Measurements from ENCODE around the gene POGLUT2.
"Not testable (repeated sequence)": the region's sequence is repeated elsewhere in the genome, so short reads cannot be mapped to it uniquely, and the experiment has no call there.

Gene POGLUT2

GRCh38 chr13:102792396-102792795 is 6.4 kb downstream of the POGLUT2 start:
- no peak for ATAC-seq (replicated peaks)
- Mint-ChIP-seq H3K36me3 (ENCODE audit: insufficient read depth) (peaks cover 6% of the 10 kb centered on the region), H3K4me1 (ENCODE audit: low read depth in 2 of 2) (no peaks in the 10 kb centered on the region), H3K27me3 (no peaks in the 10 kb centered on the region), H3K4me3 (no peak overlapping the region), H3K27ac (peak overlapping the region in 1 of 2 donors; percentile 75), H3K9me3 (no peaks in the 10 kb centered on the region)
- no peak for DNase-seq

- Mint-ChIP-seq H3K27ac (no peak overlapping the region), H3K36me3 (ENCODE audit: insufficient read depth) (peaks cover 2% of the 10 kb centered on the region), H3K4me3 (no peak overlapping the region), H3K27me3 (no peaks in the 10 kb centered on the region), H3K4me1 (ENCODE audit: low read depth in 2 of 2) (no peaks in the 10 kb centered on the region), H3K9me3 (no peaks in the 10 kb centered on the region)
- DNase-seq: no peak
- no peak for ATAC-seq (replicated peaks)
These were observed 10.1 kb downstream of the POGLUT2 start for GRCh38 chr13:102788683-102789082.

- no peak overlapping the region for H3K4me3 Mint-ChIP-seq
- H3K27me3 Mint-ChIP-seq: no peaks in the 10 kb centered on the region
- DNase-seq (no peak), ATAC-seq (replicated peaks) (no peak)
- H3K36me3 Mint-ChIP-seq (ENCODE audit: insufficient read depth): peaks cover 2% of the 10 kb centered on the region
- H3K4me1 Mint-ChIP-seq (ENCODE audit: low read depth in 2 of 2): peaks cover 5 to 11% of the 10 kb centered on the region in 2 donors
- H3K27ac Mint-ChIP-seq: no peak overlapping the region
- no peaks in the 10 kb centered on the region for H3K9me3 Mint-ChIP-seq
These were observed 14.3 kb downstream of the POGLUT2 start for GRCh38 chr13:102784483-102784882.

GRCh38 chr13:102781591-102781990 is 17.2 kb downstream of the POGLUT2 start:
- no peaks in the 10 kb centered on the region for H3K9me3 Mint-ChIP-seq
- no peaks in the 10 kb centered on the region for H3K27me3 Mint-ChIP-seq
- peaks cover 4% of the 10 kb centered on the region for H3K36me3 Mint-ChIP-seq (ENCODE audit: insufficient read depth)
- DNase-seq (no peak), ATAC-seq (replicated peaks) (no peak)
- H3K4me1 Mint-ChIP-seq (ENCODE audit: low read depth in 2 of 2): peaks cover 13 to 20% of the 10 kb centered on the region in 2 donors
- peak overlapping the region in 1 of 2 donors; percentile 66 for H3K27ac Mint-ChIP-seq
- no peak overlapping the region for H3K4me3 Mint-ChIP-seq

- not testable (repeated sequence) for DNase-seq; H3K9me3 Mint-ChIP-seq; H3K27ac Mint-ChIP-seq; ATAC-seq (replicated peaks); H3K27me3 Mint-ChIP-seq; H3K36me3 Mint-ChIP-seq (ENCODE audit: insufficient read depth); H3K4me3 Mint-ChIP-seq
- peaks cover 13 to 20% of the 10 kb centered on the region in 2 donors for H3K4me1 Mint-ChIP-seq (ENCODE audit: low read depth in 2 of 2)
These were observed 18.1 kb downstream of the POGLUT2 start for GRCh38 chr13:102780656-102781055.

GRCh38 chr13:102779436-102780159 is 19.2 kb downstream of the POGLUT2 start:
- Mint-ChIP-seq H3K4me1 (ENCODE audit: low read depth in 2 of 2) (peaks cover 14 to 20% of the 10 kb centered on the region in 2 donors), H3K27me3 (no peaks in the 10 kb centered on the region), H3K4me3 (peak overlapping the region; percentile 10 to 18), H3K9me3 (no peaks in the 10 kb centered on the region), H3K36me3 (ENCODE audit: insufficient read depth) (peaks cover 4% of the 10 kb centered on the region), H3K27ac (peak overlapping the region; percentile 24 to 85)
- ATAC-seq (replicated peaks) (peak; percentile 87), DNase-seq (peak in 1 of 3 experiments; percentile 15)

- H3K4me3 Mint-ChIP-seq: no peak overlapping the region
- no peaks in the 10 kb centered on the region for H3K9me3 Mint-ChIP-seq
- DNase-seq (no peak), ATAC-seq (replicated peaks) (no peak)
- H3K4me1 Mint-ChIP-seq (ENCODE audit: low read depth in 2 of 2): peaks cover 20 to 28% of the 10 kb centered on the region in 2 donors
- peak overlapping the region in 1 of 2 donors; percentile 85 for H3K27ac Mint-ChIP-seq
- H3K27me3 Mint-ChIP-seq: no peaks in the 10 kb centered on the region
- peaks cover 22% of the 10 kb centered on the region for H3K36me3 Mint-ChIP-seq (ENCODE audit: insufficient read depth)
These were observed 21.0 kb downstream of the POGLUT2 start for GRCh38 chr13:102777736-102778135.

GRCh38 chr13:102776271-102776670 is 22.5 kb downstream of the POGLUT2 start:
- Mint-ChIP-seq H3K4me3 (no peak overlapping the region), H3K9me3 (no peaks in the 10 kb centered on the region), H3K36me3 (ENCODE audit: insufficient read depth) (peaks cover 31% of the 10 kb centered on the region), H3K27ac (no peak overlapping the region), H3K4me1 (ENCODE audit: low read depth in 2 of 2) (peaks cover 30 to 31% of the 10 kb centered on the region in 2 donors), H3K27me3 (no peaks in the 10 kb centered on the region)
- ATAC-seq (replicated peaks): no peak
- DNase-seq: no peak

- no peak for DNase-seq
- H3K4me3 Mint-ChIP-seq: peak overlapping the region; percentile 83 to 92
- no peak for ATAC-seq (replicated peaks)
- no peaks in the 10 kb centered on the region for H3K9me3 Mint-ChIP-seq
- peak overlapping the region; percentile 89 to 91 for H3K27ac Mint-ChIP-seq
- H3K36me3 Mint-ChIP-seq (ENCODE audit: insufficient read depth): peaks cover 31% of the 10 kb centered on the region
- no peaks in the 10 kb centered on the region for H3K27me3 Mint-ChIP-seq
- H3K4me1 Mint-ChIP-seq (ENCODE audit: low read depth in 2 of 2): peaks cover 29 to 30% of the 10 kb centered on the region in 2 donors
These were observed 23.9 kb downstream of the POGLUT2 start for GRCh38 chr13:102774591-102775520.

GRCh38 chr13:102774214-102774568 is 24.6 kb downstream of the POGLUT2 start:
- ATAC-seq (replicated peaks) (no peak), DNase-seq (no peak)
- Mint-ChIP-seq H3K4me3 (peak overlapping the region; percentile 83 to 92), H3K36me3 (ENCODE audit: insufficient read depth) (peaks cover 27% of the 10 kb centered on the region), H3K4me1 (ENCODE audit: low read depth in 2 of 2) (peaks cover 24% of the 10 kb centered on the region in 2 donors), H3K27me3 (no peaks in the 10 kb centered on the region), H3K27ac (peak overlapping the region; percentile 89 to 91), H3K9me3 (no peaks in the 10 kb centered on the region)

- Mint-ChIP-seq H3K4me3 (peak within 1 kb of the TSS; percentile 83 to 92), H3K36me3 (ENCODE audit: insufficient read depth) (peaks cover 27% of the 10 kb centered on the region), H3K27ac (peak within 1 kb of the TSS; percentile 89 to 91), H3K4me1 (ENCODE audit: low read depth in 2 of 2) (peaks cover 18 to 19% of the 10 kb centered on the region in 2 donors), H3K9me3 (no peaks in the 10 kb centered on the region), H3K27me3 (no peaks in the 10 kb centered on the region)
- DNase-seq: peak; percentile 84 to 91 (median 84)
- peak; percentile 93 for ATAC-seq (replicated peaks)
These were observed 25.1 kb downstream of the POGLUT2 start, which contains the start of gene TEX30 for GRCh38 chr13:102773441-102774213. Gene TEX30, minus strand, starts transcription at chr13:102773786. Its CDS starts 3,760 bp downstream, at chr13:102770026.

- DNase-seq (no peak), ATAC-seq (replicated peaks) (no peak)
- Mint-ChIP-seq H3K36me3 (ENCODE audit: insufficient read depth) (peaks cover 27% of the 10 kb centered on the region), H3K27ac (no peak overlapping the region), H3K4me3 (peak overlapping the region; percentile 83 to 92), H3K4me1 (ENCODE audit: low read depth in 2 of 2) (peaks cover 18 to 19% of the 10 kb centered on the region in 2 donors), H3K27me3 (no peaks in the 10 kb centered on the region), H3K9me3 (no peaks in the 10 kb centered on the region)
These were observed 26.7 kb downstream of the POGLUT2 start for GRCh38 chr13:102772042-102772425.

Measured in effector memory CD8-positive, alpha-beta T cell (primary cell).